Measurements from ENCODE around the gene PRDM10.
"Not testable (repeated sequence)": the region's sequence is repeated elsewhere in the genome, so short reads cannot be mapped to it uniquely, and the experiment has no call there.

The PRDM10 gene, protein sequence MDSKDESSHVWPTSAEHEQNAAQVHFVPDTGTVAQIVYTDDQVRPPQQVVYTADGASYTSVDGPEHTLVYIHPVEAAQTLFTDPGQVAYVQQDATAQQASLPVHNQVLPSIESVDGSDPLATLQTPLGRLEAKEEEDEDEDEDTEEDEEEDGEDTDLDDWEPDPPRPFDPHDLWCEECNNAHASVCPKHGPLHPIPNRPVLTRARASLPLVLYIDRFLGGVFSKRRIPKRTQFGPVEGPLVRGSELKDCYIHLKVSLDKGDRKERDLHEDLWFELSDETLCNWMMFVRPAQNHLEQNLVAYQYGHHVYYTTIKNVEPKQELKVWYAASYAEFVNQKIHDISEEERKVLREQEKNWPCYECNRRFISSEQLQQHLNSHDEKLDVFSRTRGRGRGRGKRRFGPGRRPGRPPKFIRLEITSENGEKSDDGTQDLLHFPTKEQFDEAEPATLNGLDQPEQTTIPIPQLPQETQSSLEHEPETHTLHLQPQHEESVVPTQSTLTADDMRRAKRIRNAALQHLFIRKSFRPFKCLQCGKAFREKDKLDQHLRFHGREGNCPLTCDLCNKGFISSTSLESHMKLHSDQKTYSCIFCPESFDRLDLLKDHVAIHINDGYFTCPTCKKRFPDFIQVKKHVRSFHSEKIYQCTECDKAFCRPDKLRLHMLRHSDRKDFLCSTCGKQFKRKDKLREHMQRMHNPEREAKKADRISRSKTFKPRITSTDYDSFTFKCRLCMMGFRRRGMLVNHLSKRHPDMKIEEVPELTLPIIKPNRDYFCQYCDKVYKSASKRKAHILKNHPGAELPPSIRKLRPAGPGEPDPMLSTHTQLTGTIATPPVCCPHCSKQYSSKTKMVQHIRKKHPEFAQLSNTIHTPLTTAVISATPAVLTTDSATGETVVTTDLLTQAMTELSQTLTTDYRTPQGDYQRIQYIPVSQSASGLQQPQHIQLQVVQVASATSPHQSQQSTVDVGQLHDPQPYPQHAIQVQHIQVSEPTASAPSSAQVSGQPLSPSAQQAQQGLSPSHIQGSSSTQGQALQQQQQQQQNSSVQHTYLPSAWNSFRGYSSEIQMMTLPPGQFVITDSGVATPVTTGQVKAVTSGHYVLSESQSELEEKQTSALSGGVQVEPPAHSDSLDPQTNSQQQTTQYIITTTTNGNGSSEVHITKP

DNA sequence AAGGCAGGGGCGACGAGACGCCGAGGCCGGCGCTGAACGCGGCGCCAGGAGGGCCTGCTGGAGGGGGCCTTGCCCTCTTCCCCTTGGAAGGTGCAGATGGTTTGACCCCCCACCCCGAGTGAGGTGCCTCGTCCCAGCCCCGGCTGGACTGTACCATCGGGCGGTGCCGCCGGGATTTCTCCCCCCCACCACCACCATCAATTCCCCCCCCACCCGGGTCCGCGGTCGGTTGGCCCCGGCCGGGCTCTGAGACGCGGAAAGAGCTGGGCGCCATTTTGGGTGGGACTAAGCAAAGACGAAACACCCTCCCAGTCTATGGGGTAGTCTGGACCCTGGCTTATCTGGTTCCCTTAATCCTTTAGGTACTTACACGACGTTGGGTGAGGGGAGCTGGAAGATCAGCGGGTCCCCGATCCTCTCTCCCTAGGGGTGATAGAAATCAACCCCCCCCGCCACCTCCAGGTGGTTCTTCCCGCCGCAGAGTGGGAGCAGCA, at the start of gene PRDM10:
PRDM10 (minus strand) TSS at position 484 of the 494 bp plus-strand sequence. CDS start 41,871 bp downstream, outside the sequence.
- peak; percentile 92 for DNase-seq (ENCODE audit: low spot score)

DNA sequence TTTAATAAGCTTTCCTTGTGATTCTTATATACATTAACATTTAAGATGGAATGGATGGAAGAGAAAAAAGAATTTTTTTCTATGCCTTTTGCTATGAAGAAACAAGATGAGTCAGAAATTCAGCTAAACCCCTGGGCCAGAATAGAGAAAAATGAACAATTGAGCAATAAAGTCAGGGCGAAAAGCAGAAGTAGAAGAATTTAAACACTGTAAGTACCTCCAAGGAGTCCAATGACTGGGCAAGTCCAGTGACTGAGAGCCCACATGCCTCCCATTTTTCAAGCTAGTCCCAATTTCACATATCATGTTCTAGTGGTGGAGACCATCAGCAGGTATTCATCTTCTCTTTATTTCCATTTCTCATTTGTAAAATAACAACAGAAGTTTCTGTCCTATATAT, 48.4 kb upstream of the PRDM10 start:
- DNase-seq (ENCODE audit: low spot score): no peak

DNA sequence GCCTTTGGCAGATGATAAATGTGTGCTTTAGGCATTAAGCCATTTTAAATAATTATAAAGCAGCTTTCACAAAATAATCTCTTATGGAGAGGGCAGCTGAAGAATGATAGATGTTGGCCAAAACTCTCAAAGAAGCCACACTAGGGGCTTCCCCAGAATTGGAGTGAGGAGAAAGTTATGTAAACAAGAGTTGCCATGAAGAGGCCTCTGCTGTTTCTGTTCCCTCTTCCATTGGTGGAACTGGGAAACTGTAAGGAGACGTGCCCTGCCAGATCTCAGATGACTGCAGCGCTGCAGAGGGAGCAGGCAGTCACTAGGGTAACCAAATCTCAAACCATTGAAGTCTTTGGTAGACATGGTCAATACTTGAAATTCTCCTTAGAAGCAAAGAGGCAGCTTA, 47.6 kb upstream of the PRDM10 start:
- DNase-seq (ENCODE audit: low spot score): peak; percentile 53

DNA sequence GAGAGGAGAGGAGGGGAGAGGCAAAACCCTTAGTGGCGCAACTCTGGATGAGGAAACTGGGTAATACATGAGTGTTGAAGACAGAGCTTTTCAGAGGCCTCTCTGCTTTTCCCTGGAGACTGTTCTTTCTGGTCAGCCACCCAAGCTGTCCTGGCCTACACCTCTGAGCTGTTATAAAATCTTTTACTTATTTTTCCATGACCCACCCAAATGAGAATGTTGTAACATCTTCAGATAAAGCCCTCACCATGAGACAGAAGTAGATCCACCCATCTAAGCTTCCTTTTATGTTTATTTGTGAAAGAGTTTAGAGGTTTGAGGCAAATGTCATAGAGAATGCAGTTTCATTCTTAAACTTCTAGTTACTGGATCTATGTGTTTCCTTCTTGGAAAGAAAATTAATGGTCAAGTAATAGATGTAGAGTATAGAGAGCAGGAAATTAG, 46.7 kb upstream of the PRDM10 start:
- no peak for DNase-seq (ENCODE audit: low spot score)

DNA sequence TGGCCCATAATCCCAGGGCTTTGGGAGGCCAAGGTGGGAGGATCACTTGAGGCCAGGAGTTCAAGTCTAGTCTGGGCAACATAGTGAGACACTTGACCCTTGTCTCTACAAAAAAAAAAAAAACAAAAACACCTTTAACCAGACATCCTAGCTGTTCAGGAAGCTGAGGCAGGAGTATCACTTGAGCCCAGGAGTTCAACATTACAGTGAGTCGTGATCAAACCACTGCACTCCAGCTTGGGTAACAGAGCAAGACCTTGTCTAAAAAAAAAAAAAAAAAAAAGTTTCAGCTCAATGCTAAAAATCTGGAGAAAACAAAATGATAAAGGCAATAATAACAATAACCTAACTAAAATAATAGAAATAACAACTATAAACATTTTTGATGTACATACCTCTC, 44.5 kb upstream of the PRDM10 start:
- DNase-seq (ENCODE audit: low spot score): no peak

DNA sequence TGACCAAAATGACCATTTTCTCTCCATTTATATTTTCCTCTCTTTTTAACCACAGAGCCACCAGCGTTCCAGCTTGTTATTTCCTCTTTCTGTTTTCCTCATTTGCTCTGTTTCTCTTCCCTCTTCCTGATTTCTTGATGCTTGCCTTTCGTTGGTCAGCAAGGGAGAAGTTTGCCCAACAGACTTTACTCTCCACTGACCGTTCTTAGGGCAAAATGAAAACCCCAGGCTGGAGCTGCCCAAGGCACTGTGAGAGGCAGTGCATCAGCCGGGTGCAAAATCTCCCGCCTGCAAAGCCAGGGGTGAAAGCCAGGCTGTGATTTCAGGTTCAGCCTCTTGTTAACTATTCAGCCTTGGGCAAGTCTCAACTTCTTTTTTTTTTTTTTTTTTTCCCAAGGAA, 40.9 kb upstream of the PRDM10 start:
- peak; percentile 57 for DNase-seq (ENCODE audit: low spot score)

DNA sequence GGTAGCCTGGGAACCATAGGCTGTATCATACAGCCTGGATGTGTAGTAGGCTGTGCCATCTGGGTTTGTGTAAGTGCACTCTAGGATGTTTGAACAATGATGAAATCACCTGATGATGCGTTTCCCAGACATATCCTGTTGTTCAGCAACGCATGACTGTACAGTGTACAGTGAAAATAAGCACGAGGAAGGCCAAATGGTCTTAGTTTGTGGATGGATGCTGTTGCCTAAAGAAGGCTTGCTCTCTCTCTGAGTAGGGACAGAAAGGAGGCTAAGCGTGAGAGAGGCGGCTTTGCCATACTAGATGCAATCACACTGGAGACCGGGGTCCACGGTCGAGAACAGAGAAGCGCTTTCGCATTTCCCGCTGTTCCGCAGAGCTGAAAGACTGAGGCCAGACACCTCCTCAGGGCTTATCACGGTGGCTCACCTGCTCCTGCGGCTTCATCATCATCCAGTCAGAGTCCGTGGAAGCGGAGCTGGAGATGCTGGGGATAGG, 39.5 kb upstream of the PRDM10 start:
- no peak for DNase-seq (ENCODE audit: low spot score)

DNA sequence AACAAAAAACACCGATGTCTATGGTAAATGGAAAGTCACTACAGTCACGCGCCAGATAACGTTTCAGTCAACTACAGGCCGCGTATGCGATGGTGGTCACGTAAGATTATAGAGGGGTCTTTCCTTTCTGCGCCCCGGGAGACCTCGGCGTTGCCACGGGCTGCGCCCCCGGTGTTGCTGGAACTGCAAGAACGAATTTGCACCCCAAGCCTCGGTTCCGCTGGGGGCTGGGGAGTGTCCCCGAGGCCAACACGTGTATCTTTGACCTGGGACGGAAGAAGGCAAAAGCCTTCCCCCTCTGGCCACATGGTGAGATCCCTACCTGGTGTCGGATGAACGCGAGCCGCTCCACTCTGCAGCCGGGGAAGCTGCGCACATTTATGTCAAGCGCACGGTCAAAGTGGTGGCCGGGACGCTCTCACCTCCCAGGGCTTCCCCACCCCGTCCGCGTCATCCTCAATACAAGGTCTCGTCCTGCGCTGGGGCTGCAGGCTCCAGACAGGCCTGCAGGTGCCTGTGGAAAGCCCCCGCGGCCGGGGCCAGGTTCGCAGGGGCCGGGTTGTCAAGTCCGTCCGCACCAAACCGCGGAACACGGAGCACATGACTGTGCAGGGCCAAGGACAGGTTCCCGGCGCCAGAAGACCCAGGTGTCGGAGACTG, 37.8 kb upstream of the PRDM10 start:
- DNase-seq (ENCODE audit: low spot score): no peak

DNA sequence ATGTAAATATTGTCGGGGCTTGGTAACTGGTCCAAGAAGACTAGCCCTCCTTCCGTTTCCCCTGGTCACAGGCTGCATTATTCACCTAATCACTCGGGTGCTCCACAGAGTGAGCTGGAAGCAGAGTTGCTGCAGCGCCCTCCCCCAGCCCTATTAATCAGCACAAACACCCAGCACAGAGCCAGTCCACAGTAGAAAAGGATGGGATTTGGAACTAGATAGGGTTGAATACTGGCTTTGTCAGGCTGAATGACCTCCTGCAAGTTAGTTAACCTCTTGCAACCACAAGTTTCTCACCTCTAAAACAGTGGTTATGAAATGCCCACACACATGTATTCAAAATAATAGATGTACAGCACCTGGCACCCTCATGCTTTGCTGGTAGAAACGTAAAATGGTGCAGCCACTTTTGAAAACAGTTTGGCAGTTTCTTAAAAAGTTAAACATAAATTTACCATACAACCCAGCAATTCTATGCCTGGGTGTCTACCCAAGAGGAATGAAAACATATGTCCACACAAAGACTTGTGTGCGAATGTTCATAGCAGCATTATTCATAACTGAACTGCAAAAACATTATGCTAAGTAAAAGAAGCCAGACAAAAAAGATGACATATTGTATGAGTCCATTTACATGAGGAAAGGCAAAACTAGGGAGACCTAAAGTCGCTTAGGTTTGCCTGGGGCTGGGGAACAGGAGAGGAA, 35.4 kb upstream of the PRDM10 start:
- peak; percentile 22 for DNase-seq (ENCODE audit: low spot score)

DNA sequence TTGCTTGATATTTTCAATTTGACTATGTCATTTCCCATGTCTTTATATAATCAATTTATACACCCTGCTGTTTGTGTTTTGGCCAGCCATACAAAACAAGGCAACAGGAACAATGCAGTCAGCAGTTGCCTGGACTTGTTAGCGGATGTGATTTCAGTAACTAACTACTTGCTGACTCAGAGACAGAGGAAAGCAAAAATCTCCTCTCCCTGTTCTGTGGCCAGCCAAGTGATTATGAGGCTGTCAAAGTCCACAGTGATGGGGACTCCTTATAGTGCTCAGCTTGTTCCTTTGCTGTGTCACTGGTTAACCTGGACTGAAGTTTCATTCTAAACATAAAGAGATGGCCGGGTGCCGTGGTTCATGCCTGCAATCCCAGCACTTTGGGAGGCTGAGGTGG, 34.4 kb upstream of the PRDM10 start:
- peak; percentile 13 for DNase-seq (ENCODE audit: low spot score)

DNA sequence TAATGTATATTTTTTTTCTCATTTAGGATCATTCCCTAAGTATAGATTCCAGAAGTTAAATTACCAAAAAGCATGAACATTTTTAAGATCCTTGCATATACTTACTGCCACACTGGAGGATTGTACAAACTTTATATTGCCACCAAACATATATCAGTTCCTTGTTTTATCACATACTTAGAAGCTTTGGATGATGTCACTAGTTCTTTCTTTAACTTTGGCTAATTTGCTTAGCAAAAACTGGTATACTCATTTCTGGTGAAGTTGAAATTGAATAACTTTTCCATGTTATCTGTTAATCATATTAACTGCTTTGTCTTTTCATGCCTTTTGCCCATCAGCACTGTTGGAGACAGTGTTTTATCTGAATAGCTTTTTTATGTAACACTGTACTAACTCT, 31.6 kb upstream of the PRDM10 start:
- DNase-seq (ENCODE audit: low spot score): no peak

DNA sequence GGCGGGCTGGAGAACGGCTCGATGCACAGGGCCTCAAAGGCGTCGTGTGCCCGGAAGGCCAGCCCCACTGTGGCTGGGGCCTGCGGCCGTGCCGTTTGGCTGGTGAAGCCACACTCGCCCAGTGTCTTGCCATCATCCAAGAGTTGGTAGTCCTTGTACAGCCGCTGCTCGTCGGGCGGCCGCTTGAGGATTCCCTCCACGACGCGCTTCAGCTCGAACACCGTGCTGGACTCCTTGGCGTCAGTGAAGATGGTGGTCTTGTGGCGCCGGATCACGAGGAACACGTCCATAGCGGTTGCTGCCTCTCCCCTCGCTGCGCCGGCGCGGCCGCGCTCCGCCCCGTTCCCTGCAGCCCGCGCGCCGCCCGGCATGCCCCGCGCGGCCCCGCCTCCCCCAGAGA, 30.3 kb upstream of the PRDM10 start:
- DNase-seq (ENCODE audit: low spot score): no peak

DNA sequence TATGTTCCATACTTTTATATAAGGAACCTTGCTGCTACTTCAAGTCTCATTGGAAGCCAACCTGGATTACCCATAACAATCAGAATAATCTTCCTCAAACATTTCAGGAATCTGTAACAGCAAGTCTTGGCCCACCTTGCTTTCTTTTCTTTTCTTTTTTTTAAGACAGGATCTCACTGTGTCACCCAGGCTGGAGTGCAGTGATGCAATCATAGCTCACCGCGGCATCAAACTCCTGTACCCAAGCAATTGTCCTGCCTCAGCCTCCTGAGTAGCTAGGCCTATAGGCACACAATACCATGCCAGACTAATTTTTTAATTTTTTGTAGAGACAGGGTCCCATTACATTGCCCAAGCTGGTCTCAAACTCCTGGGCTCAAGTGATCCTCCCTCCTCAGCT, 29.3 kb upstream of the PRDM10 start:
- DNase-seq (ENCODE audit: low spot score): no peak

DNA sequence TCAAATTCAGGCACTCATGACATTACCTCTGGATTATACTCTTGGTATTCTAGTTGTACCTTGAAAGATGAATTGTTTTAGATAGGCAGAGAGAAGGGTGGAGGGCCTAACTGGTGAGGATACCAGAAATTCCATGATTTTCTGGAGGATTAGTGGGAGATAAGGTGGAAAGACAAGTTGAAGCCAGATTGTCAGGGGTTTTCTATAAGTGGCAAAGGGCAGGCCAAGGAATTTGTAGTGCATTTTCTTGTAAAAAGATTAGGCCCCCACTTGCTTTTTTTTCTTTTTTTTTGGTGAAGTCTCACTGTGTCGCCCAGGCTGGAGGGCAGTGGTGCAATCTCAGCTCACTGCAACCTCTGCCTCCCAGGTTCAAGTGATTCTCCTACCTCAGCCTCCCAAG, 28.4 kb upstream of the PRDM10 start:
- DNase-seq (ENCODE audit: low spot score): no peak

DNA sequence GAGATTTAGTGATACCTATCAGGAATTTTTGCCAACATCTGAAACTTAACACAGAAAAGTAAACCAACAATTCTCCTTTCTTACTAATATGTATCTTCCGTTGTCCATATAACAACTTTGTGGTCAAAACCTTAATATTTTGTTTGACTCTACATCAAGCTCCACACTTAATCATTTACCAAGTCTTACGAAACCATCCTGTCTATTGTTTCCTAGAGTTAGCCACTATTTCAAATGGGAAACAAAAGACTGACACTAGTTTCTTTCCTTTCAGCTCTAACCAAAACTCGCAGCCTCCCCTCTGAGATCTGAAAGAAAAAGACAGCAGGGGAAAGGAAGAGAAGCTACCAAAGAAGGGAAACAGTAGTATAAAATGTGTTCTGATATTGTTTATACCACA, 26.5 kb upstream of the PRDM10 start:
- no peak for DNase-seq (ENCODE audit: low spot score)

DNA sequence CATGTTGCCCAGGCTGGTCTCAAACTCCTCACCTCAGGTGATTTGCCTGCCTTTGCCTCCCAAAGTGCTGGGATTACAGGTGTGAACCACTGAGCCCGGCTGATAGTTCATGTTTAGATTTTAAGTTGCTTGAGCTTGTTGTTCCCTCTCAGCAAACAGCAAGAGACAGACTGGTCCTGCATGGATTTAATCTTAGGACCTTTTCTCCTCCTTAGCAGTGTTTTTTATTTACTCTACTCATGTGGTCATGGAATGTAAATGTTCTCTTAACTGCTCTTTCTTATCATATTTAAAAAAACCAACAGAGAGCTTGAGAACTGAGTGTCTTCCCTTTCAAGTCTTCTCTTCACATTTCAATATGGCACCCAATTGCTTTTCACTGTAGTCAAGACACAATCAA, 22.7 kb upstream of the PRDM10 start:
- no peak for DNase-seq (ENCODE audit: low spot score)

DNA sequence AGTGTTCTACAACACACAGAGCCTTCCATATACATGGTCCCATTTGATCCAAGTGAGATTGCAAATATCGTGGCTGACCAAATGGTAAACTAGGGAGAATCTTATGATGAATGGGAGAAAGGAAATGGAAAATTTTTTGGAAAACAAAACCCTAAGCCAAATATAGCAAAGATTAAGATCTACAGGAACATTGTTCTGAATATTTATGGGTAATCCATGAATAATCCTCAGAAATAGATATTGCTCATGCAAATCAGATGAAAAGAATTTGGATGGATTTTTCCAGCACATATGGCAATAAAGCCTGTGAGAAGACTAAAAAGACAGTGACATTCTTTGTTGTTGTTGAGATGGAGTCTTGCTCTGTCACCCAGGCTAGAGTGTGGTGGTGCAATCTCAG, 21.7 kb upstream of the PRDM10 start:
- no peak for DNase-seq (ENCODE audit: low spot score)

DNA sequence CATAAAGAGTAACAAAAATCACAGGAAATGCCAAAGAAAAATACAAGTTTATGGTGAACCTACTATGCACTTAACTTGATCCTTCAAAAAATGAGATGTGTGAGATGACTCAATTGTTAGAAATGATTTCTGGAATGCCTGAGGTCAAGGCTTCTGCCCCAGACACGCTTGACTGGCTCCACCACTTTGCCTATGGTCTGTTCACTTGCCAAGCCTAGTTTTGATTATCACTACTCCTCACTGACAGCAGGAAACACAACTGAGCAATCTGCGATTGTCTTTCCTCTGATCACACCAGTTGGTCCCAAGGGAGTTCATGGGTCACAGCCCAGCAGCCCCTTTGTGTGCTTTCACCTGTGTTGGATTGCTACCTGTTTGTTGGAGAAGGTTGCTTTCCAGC, 20.6 kb upstream of the PRDM10 start:
- no peak for DNase-seq (ENCODE audit: low spot score)

DNA sequence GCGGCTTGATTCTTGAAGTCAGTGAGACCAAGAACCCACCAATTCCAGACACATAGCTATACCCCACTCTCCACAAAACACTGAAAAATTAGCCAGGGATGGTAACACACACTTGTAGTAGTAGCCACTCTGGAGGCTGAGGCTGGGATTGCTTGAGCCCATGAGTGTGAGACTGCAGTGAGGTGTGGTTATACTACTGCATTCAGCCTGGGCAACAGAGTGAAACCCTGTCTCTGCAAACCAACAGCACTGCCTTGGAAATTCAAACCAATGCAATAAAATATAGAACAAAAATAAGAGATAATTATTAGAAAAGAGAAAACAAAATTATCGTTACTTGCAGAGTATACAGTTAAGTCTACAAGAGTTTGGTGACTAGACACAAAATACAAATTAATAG, 20.2 kb upstream of the PRDM10 start:
- DNase-seq (ENCODE audit: low spot score): no peak

DNA sequence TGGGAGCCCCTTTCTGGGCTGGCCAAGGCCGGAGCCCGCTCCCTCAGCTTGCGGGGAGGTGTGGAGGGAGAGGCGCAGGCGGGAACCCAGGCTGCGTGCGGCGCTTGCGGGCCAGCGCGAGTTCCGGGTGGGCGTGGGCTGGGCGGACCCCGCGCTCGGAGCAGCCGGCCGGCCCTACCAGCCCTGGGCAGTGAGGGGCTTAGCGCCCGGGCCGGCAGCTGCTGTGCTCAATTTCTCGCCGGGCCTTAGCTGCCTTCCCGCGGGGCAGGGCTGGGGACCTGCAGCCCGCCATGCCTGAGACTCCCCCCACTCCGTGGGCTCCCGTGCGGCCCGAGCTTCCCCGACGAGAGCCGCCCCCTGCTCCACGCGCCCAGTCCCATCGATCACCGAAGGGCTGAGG, 19.0 kb upstream of the PRDM10 start:
- DNase-seq (ENCODE audit: low spot score): not testable (repeated sequence)

DNA sequence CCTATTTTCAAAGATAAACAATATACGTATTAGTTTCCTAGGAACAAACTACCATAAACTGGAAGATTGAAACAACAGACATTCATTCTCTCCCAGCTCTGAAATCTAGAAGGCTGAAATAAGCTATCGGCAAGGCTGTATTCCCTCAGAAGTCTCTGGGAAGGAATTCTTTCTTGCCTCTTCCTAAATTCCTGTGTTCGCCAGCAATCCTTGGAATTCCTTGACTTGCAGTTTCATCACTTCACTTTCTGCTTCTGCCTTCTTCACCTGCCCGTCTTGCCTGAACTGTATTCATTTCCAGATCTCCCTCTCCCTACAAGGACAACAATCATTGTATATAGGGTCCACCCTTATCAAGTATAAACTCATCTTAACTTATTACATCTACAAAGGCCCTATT, 17.7 kb upstream of the PRDM10 start:
- no peak for DNase-seq (ENCODE audit: low spot score)

Data from Ammon's horn (tissue), 1 donor.